Hepatic stellate cell (primary cell): ENCODE results near the gene TSC2.
"Not testable (repeated sequence)": the region's sequence is repeated elsewhere in the genome, so short reads cannot be mapped to it uniquely, and the experiment has no call there.

Experiments used
- DNase-seq: peaks from one replicate; pipeline ENCODE4 v3.0.0; 2011; ENCODE audit warnings: low spot score

Gene TSC2

DNA sequence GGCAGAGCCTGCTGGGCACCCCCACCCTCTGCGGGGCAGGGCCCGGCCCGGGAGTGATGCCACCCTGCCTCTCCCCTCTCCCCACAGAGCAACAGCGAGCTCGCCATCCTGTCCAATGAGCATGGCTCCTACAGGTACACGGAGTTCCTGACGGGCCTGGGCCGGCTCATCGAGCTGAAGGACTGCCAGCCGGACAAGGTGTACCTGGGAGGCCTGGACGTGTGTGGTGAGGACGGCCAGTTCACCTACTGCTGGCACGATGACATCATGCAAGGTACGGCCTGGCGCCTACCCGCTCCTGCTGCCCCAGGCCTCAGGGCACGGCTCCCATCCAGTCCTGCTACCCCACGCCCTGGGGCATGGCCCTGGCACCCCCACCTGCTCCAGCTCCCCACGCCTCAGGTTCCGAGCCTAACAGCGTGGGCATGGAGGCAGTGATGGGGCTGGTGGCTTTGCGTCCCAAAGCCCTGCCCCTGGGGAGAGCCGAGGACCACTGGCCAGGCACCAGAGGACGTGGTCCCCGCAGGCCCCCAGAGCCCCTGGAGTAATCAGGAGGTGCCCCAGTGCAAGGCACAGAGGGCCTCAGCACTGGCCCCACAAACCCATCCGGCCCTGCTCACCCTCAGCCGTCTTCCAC is 38.4 kb downstream of the TSC2 start:
- DNase-seq, result no peak

- DNase-seq, result no peak
Measured at GRCh38 chr16:2086812-2087747, 39.3 kb downstream of the TSC2 start.

DNA sequence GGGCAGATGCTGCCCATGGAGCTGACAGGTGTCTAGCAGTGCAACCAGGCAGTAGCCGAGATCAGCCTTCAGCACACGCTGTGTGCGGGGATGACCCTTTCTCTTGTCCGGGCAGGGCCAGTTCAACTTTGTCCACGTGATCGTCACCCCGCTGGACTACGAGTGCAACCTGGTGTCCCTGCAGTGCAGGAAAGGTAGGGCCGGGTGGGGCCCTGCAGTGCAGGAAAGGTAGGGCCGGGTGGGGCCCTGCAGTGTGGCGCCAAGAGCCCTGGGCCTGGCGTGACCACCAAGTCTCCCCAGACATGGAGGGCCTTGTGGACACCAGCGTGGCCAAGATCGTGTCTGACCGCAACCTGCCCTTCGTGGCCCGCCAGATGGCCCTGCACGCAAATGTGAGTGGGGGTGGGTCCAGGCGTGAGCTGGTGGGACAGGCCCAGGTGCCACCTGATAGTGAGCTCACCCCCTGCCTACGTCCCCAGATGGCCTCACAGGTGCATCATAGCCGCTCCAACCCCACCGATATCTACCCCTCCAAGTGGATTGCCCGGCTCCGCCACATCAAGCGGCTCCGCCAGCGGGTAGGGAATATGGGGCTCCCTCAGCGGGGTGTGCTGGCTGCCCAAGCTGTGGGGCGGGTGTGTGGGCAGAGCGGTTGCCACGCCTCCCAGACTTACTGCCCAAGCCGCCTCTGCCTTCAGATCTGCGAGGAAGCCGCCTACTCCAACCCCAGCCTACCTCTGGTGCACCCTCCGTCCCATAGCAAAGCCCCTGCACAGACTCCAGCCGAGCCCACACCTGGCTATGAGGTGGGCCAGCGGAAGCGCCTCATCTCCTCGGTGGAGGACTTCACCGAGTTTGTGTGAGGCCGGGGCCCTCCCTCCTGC is 40.2 kb downstream of the TSC2 start:
- DNase-seq, result no peak

GRCh38 chr16:2088759-2089358 is 41.1 kb downstream of the TSC2 start:
- no peak for DNase-seq

- DNase-seq, result no peak
Measured at GRCh38 chr16:2089706-2090480, 42.1 kb downstream of the TSC2 start.

DNA sequence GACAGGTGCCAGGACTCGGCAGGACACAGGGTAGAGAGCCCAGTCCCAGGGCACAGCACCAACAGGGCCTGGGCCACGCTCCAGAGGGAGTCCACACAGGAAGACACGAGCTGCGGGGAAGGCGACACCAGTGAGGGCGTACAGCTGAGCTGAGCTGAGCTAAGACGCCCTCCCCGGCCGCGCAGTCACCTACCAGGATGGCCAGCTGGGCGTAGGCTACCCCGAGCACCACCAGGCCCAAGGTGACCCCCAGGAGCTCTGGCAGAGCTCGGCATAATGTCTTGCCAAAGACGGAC is 42.6 kb downstream of the TSC2 start:
- no peak for DNase-seq

DNA sequence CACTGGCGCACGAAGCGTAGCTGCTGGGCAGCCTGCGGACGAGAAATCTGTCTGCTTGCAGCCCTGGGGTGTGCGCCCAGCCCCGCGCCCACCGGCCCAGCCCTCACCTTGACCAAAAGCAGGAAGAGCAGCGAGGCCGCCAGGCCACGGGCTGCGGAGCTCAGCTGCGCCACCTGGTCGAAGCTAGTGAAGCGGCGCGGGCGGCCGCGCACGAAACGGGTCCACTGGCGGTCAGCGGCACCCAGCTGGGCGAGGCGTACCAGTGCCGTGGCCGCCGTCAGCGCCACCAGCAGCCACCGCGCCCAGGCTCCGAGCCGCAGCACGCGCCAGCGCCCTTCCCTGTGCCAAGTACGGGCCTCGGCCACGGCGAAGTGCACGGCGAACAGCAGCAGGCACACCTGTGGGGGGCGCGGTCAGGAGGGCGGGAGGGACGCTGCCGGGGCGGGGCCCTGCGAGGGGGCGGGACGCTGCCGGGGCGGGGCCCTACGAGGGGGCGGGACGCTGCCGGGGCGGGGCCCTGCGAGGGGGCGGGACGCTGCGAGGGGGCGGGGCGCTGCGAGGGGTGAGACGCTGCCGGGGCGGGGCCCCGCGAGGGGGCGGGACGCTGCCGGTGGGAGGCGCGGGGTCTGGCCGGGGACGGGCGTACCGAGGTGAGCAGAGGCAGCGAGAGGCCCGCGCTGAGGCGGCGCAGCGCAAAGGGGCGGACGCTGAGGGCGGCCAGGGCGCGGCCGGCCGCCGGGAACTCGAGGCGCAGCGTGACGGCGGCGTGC is 43.2 kb downstream of the TSC2 start:
- DNase-seq, result no peak

- no peak for DNase-seq
Measured at GRCh38 chr16:2091547-2092255, 43.9 kb downstream of the TSC2 start.

DNA sequence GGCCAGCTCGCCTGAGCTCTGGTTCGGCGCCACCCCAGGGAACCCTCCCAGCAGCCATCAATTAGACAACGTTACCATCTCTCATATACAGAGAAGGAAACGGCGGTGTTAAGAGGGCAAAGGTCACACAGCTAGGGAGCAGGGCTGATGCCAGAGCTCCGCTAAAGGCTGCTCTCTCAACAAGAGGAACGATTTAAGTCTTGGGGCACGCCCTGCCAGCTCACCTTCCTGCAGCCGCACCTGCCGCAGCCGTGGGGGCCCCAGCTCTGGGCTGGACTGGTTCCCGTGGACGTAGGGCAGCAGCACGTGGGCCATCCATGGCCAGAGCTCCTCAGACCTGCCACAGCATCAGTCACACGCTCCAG is 44.5 kb downstream of the TSC2 start:
- DNase-seq, result no peak

DNA sequence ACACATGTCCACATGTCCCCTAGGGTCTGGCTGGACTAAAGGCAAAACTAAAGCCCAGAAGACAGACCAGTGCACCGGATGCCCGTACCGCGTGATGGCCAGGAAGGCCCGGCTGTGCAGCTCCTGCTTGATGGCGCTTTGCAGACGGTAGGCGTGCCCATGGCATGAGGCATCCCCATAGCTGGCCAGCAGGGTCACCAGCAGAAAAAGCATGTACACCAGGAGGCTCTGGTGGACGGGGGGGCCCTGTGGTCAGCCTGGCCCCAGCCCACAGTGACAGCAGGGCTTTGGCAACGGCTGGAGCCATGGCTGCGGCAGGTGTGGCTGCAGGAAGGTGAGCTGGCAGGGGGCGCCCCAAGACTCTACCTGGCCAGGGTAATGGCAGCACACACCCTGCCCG is 45.1 kb downstream of the TSC2 start:
- DNase-seq, result no peak

GRCh38 chr16:2093793-2094192 is 46.0 kb downstream of the TSC2 start:
- no peak for DNase-seq

- DNase-seq, result no peak
Measured at GRCh38 chr16:2095315-2095853, 47.6 kb downstream of the TSC2 start.

DNA sequence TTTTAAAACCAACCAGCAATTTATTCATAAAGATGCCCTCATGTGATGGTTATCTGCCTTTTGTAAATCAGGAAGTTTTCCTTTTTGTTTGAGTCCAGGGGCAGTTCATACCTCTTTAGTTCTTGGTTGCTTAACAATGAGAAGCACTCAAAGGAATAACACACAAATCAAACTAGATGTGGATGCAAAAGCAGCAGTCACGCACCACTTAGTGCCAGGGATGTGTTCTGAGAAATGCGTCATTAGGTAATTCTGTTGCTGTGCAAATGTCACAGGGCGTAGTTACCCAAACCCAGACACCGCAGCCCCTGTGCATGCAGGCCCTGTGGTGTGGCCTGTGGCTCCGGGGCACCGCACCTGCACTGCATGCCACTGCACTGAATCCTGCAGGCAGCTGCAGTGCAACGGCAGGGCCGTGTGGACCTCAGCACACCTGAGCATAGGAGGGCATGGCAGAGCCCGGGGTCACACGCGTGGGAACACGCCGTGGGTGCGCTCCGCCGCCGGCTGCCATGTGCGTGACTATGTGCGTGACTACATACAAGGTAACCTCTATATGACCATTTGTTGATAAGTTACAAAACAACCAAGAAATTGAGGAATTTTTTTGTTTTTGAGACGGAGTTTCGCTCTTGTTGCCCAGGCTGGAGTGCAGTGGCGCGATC is 48.3 kb downstream of the TSC2 start:
- DNase-seq, result no peak

GRCh38 chr16:2096853-2097595 is 49.2 kb downstream of the TSC2 start:
- DNase-seq, result no peak

- DNase-seq, result not testable (repeated sequence)
Measured at GRCh38 chr16:2097689-2098088, 49.9 kb downstream of the TSC2 start.

DNA sequence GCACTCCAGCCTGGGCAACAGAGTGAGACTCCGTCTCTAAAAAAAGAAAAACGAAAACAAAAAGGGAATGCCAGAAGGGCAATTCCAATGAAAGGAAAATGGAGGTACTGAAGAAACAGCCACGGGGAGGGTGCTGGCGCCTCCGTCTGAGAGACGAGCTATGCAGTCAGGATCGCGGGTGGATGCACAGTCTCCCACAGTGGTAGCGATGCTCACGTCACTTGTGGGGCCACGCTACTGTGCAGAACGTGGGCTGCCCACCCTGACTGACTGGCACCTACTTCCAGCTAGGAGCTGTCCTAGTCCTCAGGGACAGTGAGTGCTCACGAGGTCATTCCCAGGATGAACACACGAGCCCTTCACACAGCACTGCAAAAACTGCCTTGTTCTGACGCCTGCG is 53.8 kb downstream of the TSC2 start:
- DNase-seq, result not testable (repeated sequence)

GRCh38 chr16:2102471-2102870 is 54.7 kb downstream of the TSC2 start:
- no peak for DNase-seq

- not testable (repeated sequence) for DNase-seq
Measured at GRCh38 chr16:2104464-2104863, 56.7 kb downstream of the TSC2 start.

GRCh38 chr16:2105291-2105690 is 57.5 kb downstream of the TSC2 start:
- not testable (repeated sequence) for DNase-seq
